HUES64 (cell line): ENCODE data around the gene BCL11B.

ENCODE experiments used
- H3K27ac ChIP-seq: 2 replicates; pipeline ENCODE4 v1.7.0; 2013; ENCODE audit warnings: low read depth, low read length, inconsistent platforms
- H3K27me3 ChIP-seq: 2 replicates; pipeline ENCODE4 v1.6.1; 2013; ENCODE audit warnings: mild to moderate bottlenecking, low read length; ENCODE audit not compliant: insufficient read depth
- H3K36me3 ChIP-seq: 2 replicates; pipeline ENCODE4 v1.6.1; 2013; ENCODE audit warnings: mild to moderate bottlenecking, low read length; ENCODE audit not compliant: insufficient read depth
- H3K4me1 ChIP-seq: 2 replicates; pipeline ENCODE4 v1.6.1; 2013; ENCODE audit warnings: mild to moderate bottlenecking, low read length, moderate library complexity; ENCODE audit not compliant: insufficient read depth
- H3K4me3 ChIP-seq: 2 replicates; pipeline ENCODE4 v1.5.1; 2013; ENCODE audit warnings: mild to moderate bottlenecking, low read length, moderate library complexity
- H3K9ac ChIP-seq: 2 replicates; pipeline ENCODE4 v1.6.1; 2013; ENCODE audit warnings: mild to moderate bottlenecking, low read depth, low read length
- H3K9me3 ChIP-seq: 2 replicates; pipeline ENCODE4 v1.6.1; 2013; ENCODE audit warnings: low read depth, low read length; ENCODE audit not compliant: insufficient read depth
- WGBS: fragments of 150-250, 120-280 bp; methylation state at CpG from one replicate; pipeline ENCODE4 v1.1.7; 2013; ENCODE audit warnings: missing lambda C conversion rate; 5-methylcytosine and 5-hydroxymethylcytosine counted together

BCL11B gene

DNA sequence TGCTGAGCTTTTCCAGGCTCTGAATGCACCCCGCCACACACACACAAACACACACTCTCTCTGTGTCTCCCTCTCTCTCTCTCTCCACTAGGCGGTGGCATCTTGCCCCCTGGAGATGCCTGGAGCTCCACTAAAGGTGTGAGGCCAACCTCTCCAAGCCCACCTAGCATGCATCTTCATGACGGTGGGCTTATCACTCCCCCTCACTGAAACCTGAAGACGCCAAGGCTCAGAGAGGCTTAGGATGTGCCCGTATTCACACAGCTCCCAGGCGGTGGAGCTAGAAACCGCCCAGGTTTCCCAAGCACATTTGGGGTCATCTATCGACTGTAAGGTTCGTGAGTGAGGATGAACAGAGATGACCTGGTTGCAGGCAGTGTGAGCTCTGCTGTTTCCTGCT lies 42.6 kb upstream of the BCL11B start:
- Histone ChIP-seq H3K9ac (no peak overlapping the region), H3K27me3 (no peaks in the 10 kb centered on the region), H3K4me3 (no peak overlapping the region), H3K9me3 (0 out of 2 replicates have a peak, but pooled peaks cover 4% of the 10 kb centered on the region), H3K36me3 (no peaks in the 10 kb centered on the region), H3K4me1 (peaks cover 13% of the 10 kb centered on the region; the same call in 1 of the 2 replicates), H3K27ac (no peak overlapping the region)
- WGBS: 85% methylated on average over 9 of the region's 9 CpGs

DNA sequence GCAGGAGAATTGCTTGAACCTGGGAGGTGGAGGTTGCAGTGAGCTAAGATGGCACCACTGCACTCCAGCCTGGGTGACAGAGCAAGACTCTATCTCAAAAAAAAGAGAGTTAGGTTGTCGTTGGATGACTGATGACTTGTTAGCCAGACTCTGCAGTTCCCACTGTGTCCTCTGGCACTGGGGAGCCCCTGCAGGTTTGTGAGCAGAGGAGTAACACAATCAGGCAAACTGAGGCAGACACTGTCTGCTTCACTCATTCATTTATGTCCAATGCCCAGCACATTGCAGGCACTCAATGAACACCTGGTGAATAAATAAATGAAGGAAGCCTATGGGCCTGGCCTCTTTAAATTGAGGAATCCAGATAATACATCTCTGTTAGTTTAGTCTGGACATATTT lies 41.2 kb upstream of the BCL11B start:
- Histone ChIP-seq H3K4me3 (no peak overlapping the region), H3K9me3 (0 out of 2 replicates have a peak, but pooled peaks cover 4% of the 10 kb centered on the region), H3K27me3 (no peaks in the 10 kb centered on the region), H3K27ac (no peak overlapping the region), H3K4me1 (peaks cover 10% of the 10 kb centered on the region; the same call in 1 of the 2 replicates), H3K9ac (no peak overlapping the region), H3K36me3 (no peaks in the 10 kb centered on the region)
- 89% methylated on average over 1 of the region's 1 CpG for WGBS

DNA sequence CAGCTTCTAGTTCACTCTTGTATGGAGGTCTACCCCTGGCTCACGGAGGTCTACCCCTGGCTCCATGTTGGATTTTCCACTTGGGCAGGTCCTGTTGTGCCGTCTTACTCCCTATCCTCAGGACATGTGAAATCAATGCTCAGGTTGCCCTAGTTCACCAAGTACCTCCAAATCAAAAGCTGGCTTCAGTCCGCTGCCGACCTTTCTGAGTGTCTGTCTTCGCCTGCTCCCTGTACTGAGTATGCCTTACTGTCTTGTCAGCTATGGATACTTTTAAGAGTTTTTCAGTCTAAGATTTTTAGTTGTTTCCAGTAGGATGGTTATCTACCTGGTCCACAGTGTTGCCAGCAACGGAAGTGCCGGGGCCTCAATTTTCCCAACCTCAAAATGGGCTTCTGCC lies 40.1 kb upstream of the BCL11B start:
- Histone ChIP-seq H3K36me3 (no peaks in the 10 kb centered on the region), H3K4me1 (peaks cover 10% of the 10 kb centered on the region; the same call in 1 of the 2 replicates), H3K27ac (no peak overlapping the region), H3K4me3 (no peak overlapping the region), H3K9ac (no peak overlapping the region), H3K27me3 (no peaks in the 10 kb centered on the region), H3K9me3 (0 out of 2 replicates have a peak, but pooled peaks cover 4% of the 10 kb centered on the region)
- WGBS: 96% methylated on average over 7 of the region's 7 CpGs

DNA sequence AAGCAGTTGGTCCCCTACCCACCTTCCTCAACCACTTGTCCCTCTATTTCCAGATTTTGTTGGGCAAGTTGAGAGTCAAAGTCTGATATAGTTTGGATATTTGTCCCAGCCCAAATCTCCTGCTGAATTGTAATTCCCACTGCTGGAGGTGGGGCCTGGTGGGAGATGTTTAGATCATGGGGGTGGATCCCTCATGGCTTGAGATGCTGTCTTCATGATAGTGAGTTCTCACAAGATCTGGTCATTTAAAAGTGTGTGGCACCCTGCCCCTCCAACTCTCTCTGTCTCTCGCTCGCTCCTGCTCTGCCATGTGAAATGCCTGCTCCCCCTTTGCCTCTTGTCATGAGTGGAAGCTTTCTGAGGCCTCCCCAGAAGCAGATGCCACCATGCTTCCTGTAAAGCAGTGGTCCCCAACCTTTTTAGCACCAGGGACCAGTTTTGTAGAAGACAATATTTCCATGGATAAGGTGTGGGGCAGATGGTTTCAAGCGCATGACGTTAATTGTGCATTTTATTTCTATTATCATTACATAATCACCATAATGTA lies 37.3 kb upstream of the BCL11B start:
- H3K36me3 ChIP-seq: no peaks in the 10 kb centered on the region
- H3K27me3 ChIP-seq: no peaks in the 10 kb centered on the region
- H3K27ac ChIP-seq: no peak overlapping the region
- 0 out of 2 replicates have a peak, but pooled peaks cover 4% of the 10 kb centered on the region for H3K9me3 ChIP-seq
- H3K4me1 ChIP-seq: peaks cover 8% of the 10 kb centered on the region; the same call in 1 of the 2 replicates
- no peak overlapping the region for H3K4me3 ChIP-seq
- no peak overlapping the region for H3K9ac ChIP-seq
- WGBS: 96% methylated on average over 2 of the region's 4 CpGs

DNA sequence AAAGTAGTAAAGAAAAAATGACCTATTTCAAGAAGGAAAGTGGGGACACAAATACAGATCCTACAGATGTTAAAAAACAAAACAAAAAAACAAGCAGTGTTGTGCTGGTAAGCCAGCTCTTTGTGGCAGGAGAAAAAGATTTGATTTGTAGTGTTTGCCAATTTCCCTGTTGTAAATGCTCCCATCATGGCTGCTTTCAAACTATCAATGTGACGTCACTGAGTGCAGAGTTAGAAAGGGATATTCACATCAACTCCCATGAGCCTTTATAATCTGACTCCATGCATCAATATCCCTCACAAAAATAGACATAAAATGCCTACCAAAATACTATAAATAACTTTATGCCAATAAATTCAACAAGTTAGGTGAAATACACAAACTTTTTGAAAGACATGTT lies 32.2 kb upstream of the BCL11B start:
- H3K9ac ChIP-seq: no peak overlapping the region
- no peak overlapping the region for H3K4me3 ChIP-seq
- peaks cover 10% of the 10 kb centered on the region for H3K4me1 ChIP-seq
- WGBS: 89% methylated on average over 1 of the region's 1 CpG
- no peaks in the 10 kb centered on the region for H3K27me3 ChIP-seq
- no peaks in the 10 kb centered on the region for H3K36me3 ChIP-seq
- peaks cover 11% of the 10 kb centered on the region for H3K9me3 ChIP-seq
- no peak overlapping the region for H3K27ac ChIP-seq

DNA sequence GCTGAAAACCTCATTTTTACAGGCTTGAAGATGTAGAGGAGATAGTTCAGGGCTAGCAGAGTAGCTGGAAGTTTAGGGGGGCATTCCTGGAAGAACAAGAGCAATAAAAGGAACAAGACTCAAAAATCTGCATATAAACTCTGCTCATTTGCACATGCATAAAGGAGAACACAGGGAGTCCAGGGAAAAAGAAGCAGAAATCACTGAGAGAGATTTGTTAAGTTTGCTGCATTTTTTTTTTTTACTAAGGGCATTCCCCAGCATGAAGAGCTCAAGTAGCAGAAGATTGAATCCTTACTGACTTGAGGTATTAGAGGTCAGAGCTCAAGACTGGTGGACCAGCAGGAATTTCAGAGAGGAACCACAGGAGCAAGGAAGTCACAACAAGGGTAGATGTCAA lies 28.2 kb upstream of the BCL11B start:
- Histone ChIP-seq H3K27me3 (no peaks in the 10 kb centered on the region), H3K9me3 (peaks cover 11% of the 10 kb centered on the region), H3K36me3 (no peaks in the 10 kb centered on the region), H3K4me1 (peaks cover 10% of the 10 kb centered on the region), H3K9ac (no peak overlapping the region), H3K4me3 (peak overlapping the region; percentile 2; the same call in 1 of the 2 replicates), H3K27ac (peak overlapping the region; percentile 86)

DNA sequence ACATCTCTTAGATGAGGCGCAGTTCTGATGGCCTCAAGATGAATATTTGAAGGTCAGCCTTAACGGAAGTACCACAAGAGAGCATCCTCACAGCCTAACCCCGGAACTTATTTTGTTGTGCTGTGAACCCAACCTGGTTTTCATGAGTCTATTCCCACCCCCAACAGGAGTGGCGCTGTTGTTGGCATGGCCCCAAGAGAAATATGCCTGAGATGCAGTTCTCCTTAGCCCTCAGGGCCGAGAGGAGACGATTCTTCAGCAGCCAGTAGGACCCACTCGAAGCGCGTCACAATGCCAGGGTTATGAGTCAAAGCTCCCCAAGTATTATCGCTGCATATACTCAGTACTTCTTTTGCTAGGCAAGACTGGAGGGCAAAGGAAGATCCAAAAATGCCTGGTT lies 24.5 kb upstream of the BCL11B start:
- WGBS: 92% methylated on average over 10 of the region's 10 CpGs
- H3K27me3 ChIP-seq: no peaks in the 10 kb centered on the region

DNA sequence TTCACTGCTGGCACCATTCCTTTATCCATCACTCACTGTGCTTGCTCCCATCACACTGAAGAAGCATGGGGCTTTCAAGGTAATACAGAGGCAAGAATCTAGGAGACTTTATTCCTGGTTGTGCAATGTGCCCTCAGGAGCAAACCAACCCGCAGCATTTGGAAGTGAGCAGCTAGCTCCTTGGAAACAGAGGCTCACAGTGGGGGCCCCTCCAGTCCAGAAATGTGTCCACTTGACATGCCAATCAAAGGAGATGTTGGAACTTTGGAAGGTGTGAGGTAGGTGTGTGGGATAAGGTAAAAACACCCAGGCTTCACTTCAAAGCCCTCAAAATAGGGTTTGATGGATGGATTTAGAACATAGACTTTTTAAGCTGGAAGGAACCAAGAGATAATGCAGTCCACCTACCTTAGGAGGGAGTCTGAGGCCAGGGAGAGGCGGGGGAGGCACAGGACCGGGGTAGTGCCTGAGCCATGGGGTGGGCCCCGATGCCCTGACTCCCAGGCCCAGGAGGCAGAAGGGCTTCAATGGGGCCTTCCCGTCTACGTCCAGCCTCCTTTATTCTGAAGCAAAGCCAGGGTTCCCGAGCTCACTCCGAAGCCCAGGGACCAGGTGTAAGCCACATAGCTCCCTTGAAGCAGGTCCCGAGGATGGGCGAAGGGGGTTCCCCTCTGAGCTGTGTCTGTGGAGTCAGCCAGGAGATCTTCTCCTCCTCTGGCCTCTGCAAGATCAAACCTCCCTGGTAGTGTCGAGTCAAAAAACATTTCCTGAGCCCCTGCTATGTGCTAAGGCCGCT lies 17.6 kb upstream of the BCL11B start:
- whole genome bisulfite sequencing: 90% methylated on average over 12 of the region's 12 CpGs
- Histone ChIP-seq H3K4me1 (0 out of 2 replicates have a peak, but pooled peaks cover 1% of the 10 kb centered on the region), H3K9ac (no peak overlapping the region), H3K27me3 (no peaks in the 10 kb centered on the region), H3K36me3 (no peaks in the 10 kb centered on the region), H3K9me3 (no peaks in the 10 kb centered on the region), H3K27ac (no peak overlapping the region), H3K4me3 (no peak overlapping the region)

More for the DNA sequence above, 24.5 kb upstream of the BCL11B start:
- peaks cover 10% of the 10 kb centered on the region for H3K4me1 ChIP-seq
- H3K9ac ChIP-seq: no peak overlapping the region
- H3K36me3 ChIP-seq: no peaks in the 10 kb centered on the region
- peaks cover 7% of the 10 kb centered on the region for H3K9me3 ChIP-seq
- H3K4me3 ChIP-seq: no peak overlapping the region
- no peak overlapping the region for H3K27ac ChIP-seq

DNA sequence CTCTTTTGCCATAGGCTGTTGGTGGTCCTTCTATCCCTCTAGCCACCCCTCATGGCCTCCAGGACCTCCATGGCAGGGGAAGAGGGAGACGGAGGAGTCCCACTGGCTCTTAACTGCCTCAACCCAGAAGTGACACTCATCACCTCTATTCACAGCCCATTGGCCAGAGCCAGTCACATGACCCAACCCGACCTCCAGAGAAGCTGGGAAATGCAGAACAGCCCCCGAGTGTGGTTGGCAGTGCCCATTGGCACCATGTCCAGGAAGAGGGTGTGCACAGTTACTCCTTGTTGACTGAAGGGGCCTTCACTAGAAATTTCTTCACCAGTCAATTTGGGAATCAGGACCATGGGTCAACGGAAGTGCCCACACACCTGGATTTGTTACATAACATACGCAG lies 17.0 kb upstream of the BCL11B start:
- no peaks in the 10 kb centered on the region for H3K36me3 ChIP-seq
- 95% methylated on average over 5 of the region's 5 CpGs for WGBS
- H3K27me3 ChIP-seq: no peaks in the 10 kb centered on the region
- H3K9ac ChIP-seq: no peak overlapping the region
- H3K27ac ChIP-seq: no peak overlapping the region
- no peaks in the 10 kb centered on the region for H3K9me3 ChIP-seq
- H3K4me1 ChIP-seq: peaks cover 6% of the 10 kb centered on the region; the same call in 1 of the 2 replicates
- no peak overlapping the region for H3K4me3 ChIP-seq

DNA sequence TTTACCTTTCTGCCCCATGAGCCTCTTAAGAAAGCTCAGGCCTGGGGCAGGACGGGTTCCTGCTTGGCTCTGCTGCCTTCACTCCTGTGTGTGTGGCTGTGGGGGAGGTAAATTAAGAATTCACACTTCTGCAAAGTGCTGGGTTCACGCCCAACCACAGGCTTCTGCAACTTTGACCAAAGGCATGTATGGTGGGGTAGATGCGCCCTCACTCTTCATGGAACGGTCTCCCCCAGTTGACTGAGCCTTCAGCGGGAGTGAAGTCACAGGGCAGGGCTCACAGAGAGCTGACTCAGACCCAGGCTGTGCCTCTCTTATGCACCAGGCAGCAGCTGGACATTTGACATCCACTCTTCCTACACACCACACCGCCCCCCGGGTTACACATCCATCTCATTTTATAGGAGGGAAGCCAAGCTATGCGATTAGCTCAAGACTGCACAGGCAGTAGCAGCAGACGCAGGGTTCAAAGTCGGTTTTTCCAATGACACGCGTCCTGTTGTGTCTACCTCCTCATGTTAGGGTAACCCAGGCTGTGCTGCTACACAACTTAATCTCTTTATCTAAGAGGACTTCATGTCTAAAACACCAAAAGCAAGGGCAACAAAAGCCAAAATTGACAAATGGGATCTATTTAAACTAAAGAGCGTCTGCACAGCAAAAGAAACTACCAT lies 15.4 kb upstream of the BCL11B start:
- Histone ChIP-seq H3K4me3 (no peak overlapping the region), H3K36me3 (no peaks in the 10 kb centered on the region), H3K4me1 (peaks cover 7% of the 10 kb centered on the region; the same call in 1 of the 2 replicates), H3K9me3 (no peaks in the 10 kb centered on the region), H3K9ac (no peak overlapping the region), H3K27me3 (no peaks in the 10 kb centered on the region), H3K27ac (no peak overlapping the region)
- WGBS: 86% methylated on average over 12 of the region's 13 CpGs

DNA sequence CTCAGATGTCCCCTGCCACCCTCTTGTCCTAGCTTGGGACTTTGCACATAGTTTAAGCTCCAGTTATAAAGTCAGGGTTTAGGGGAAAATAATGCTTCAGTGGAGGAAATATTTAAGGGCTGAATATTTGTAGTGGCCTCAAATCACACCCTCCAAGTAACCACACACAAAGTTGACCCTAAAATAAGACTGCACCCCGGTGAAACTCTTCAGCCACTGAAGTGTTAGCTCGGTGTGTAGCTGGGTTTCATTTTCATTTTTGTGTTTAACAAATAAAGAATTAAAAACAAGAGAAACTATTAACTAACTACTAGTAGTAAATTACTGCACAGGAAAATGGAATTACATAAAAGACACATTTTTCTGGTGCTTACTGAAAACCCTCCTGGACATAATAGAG lies 14.8 kb upstream of the BCL11B start:
- no CpG with 5 or more reads among the region's 2 CpGs for WGBS
- no peak overlapping the region for H3K4me3 ChIP-seq
- H3K27me3 ChIP-seq: no peaks in the 10 kb centered on the region
- H3K9ac ChIP-seq: no peak overlapping the region
- H3K4me1 ChIP-seq: peaks cover 7% of the 10 kb centered on the region; the same call in 1 of the 2 replicates
- H3K27ac ChIP-seq: no peak overlapping the region
- no peaks in the 10 kb centered on the region for H3K36me3 ChIP-seq
- no peaks in the 10 kb centered on the region for H3K9me3 ChIP-seq
